IPS-18a (cell line): ENCODE results near the gene MCM9.

Source experiments
- H3K27ac ChIP-seq: one replicate; pipeline ENCODE4 v1.5.1; 2013; ENCODE audit warnings: low read length
- H3K27me3 ChIP-seq: one replicate; pipeline ENCODE4 v1.6.1; 2013; ENCODE audit warnings: mild to moderate bottlenecking, low read length; ENCODE audit not compliant: control insufficient read depth, insufficient read depth
- H3K36me3 ChIP-seq: one replicate; pipeline ENCODE4 v1.6.1; 2013; ENCODE audit warnings: low read depth, low read length; ENCODE audit not compliant: control insufficient read depth
- H3K4me1 ChIP-seq: one replicate; pipeline ENCODE4 v1.6.1; 2013; ENCODE audit warnings: low read depth, low read length; ENCODE audit not compliant: control insufficient read depth
- H3K4me3 ChIP-seq: one replicate; pipeline ENCODE4 v1.5.1; 2013; ENCODE audit warnings: low read length
- H3K9ac ChIP-seq: one replicate; pipeline ENCODE4 v1.6.1; 2013; ENCODE audit warnings: mild to moderate bottlenecking, low read length, moderate library complexity
- H3K9me3 ChIP-seq: one replicate; pipeline ENCODE4 v1.6.1; 2013; ENCODE audit warnings: low read depth, low read length; ENCODE audit not compliant: control insufficient read depth

The MCM9 gene

GRCh38 chr6:118892355-118892991 is 42.5 kb downstream of the MCM9 start:
- H3K4me3 ChIP-seq, result peak overlapping the region; percentile 68
- H3K9me3 ChIP-seq, result no peaks in the 10 kb centered on the region
- no peak overlapping the region for H3K27ac ChIP-seq
- no peaks in the 10 kb centered on the region for H3K27me3 ChIP-seq
- peaks cover 21% of the 10 kb centered on the region for H3K4me1 ChIP-seq
- no peaks in the 10 kb centered on the region for H3K36me3 ChIP-seq
- peak overlapping the region; percentile 85 for H3K9ac ChIP-seq

GRCh38 chr6:118890997-118891790 is 43.8 kb downstream of the MCM9 start:
- H3K27ac ChIP-seq, result no peak overlapping the region
- H3K36me3 ChIP-seq, result no peaks in the 10 kb centered on the region
- no peak overlapping the region for H3K9ac ChIP-seq
- no peaks in the 10 kb centered on the region for H3K9me3 ChIP-seq
- peaks cover 18% of the 10 kb centered on the region for H3K4me1 ChIP-seq
- H3K4me3 ChIP-seq, result no peak overlapping the region
- H3K27me3 ChIP-seq, result no peaks in the 10 kb centered on the region

GRCh38 chr6:118889163-118889562 is 45.8 kb downstream of the MCM9 start:
- Histone ChIP-seq H3K4me3 (no peak overlapping the region), H3K9me3 (no peaks in the 10 kb centered on the region), H3K36me3 (no peaks in the 10 kb centered on the region), H3K9ac (no peak overlapping the region), H3K27ac (no peak overlapping the region), H3K27me3 (no peaks in the 10 kb centered on the region), H3K4me1 (peaks cover 14% of the 10 kb centered on the region)

- H3K4me3 ChIP-seq, result no peak overlapping the region
- no peak overlapping the region for H3K27ac ChIP-seq
- H3K4me1 ChIP-seq, result peaks cover 17% of the 10 kb centered on the region
- no peaks in the 10 kb centered on the region for H3K27me3 ChIP-seq
- no peak overlapping the region for H3K9ac ChIP-seq
- H3K9me3 ChIP-seq, result no peaks in the 10 kb centered on the region
- H3K36me3 ChIP-seq, result no peaks in the 10 kb centered on the region
Measured at GRCh38 chr6:118886641-118887040, 48.3 kb downstream of the MCM9 start.

- Histone ChIP-seq H3K4me1 (peaks cover 10% of the 10 kb centered on the region), H3K9me3 (no peaks in the 10 kb centered on the region), H3K4me3 (no peak overlapping the region), H3K27me3 (no peaks in the 10 kb centered on the region), H3K27ac (peak overlapping the region; percentile 30), H3K36me3 (no peaks in the 10 kb centered on the region), H3K9ac (no peak overlapping the region)
Measured at GRCh38 chr6:118882314-118882905, 52.5 kb downstream of the MCM9 start.

GRCh38 chr6:118881440-118882313 is 53.3 kb downstream of the MCM9 start:
- no peaks in the 10 kb centered on the region for H3K27me3 ChIP-seq
- H3K36me3 ChIP-seq, result no peaks in the 10 kb centered on the region
- H3K9ac ChIP-seq, result no peak overlapping the region
- peaks cover 10% of the 10 kb centered on the region for H3K4me1 ChIP-seq
- peak overlapping the region; percentile 30 for H3K27ac ChIP-seq
- no peak overlapping the region for H3K4me3 ChIP-seq
- H3K9me3 ChIP-seq, result no peaks in the 10 kb centered on the region

- Histone ChIP-seq H3K9ac (no peak overlapping the region), H3K27me3 (no peaks in the 10 kb centered on the region), H3K36me3 (no peaks in the 10 kb centered on the region), H3K9me3 (no peaks in the 10 kb centered on the region), H3K4me1 (peaks cover 10% of the 10 kb centered on the region), H3K27ac (no peak overlapping the region), H3K4me3 (no peak overlapping the region)
Measured at GRCh38 chr6:118877806-118878205, 57.2 kb downstream of the MCM9 start.

- Histone ChIP-seq H3K27me3 (no peaks in the 10 kb centered on the region), H3K4me1 (peaks cover 2% of the 10 kb centered on the region), H3K36me3 (no peaks in the 10 kb centered on the region), H3K4me3 (no peak overlapping the region), H3K9ac (no peak overlapping the region), H3K27ac (no peak overlapping the region), H3K9me3 (no peaks in the 10 kb centered on the region)
Measured at GRCh38 chr6:118876814-118877213, 58.1 kb downstream of the MCM9 start.

GRCh38 chr6:118876198-118876597 is 58.8 kb downstream of the MCM9 start:
- Histone ChIP-seq H3K4me1 (no peaks in the 10 kb centered on the region), H3K4me3 (no peak overlapping the region), H3K9me3 (no peaks in the 10 kb centered on the region), H3K36me3 (no peaks in the 10 kb centered on the region), H3K9ac (no peak overlapping the region), H3K27ac (no peak overlapping the region), H3K27me3 (no peaks in the 10 kb centered on the region)

- Histone ChIP-seq H3K4me1 (no peaks in the 10 kb centered on the region), H3K9ac (no peak overlapping the region), H3K4me3 (no peak overlapping the region), H3K27me3 (no peaks in the 10 kb centered on the region), H3K9me3 (no peaks in the 10 kb centered on the region), H3K27ac (no peak overlapping the region), H3K36me3 (no peaks in the 10 kb centered on the region)
Measured at GRCh38 chr6:118875672-118876071, 59.3 kb downstream of the MCM9 start.

GRCh38 chr6:118873239-118873638 is 61.7 kb downstream of the MCM9 start:
- H3K4me1 ChIP-seq, result no peaks in the 10 kb centered on the region
- no peaks in the 10 kb centered on the region for H3K27me3 ChIP-seq
- no peaks in the 10 kb centered on the region for H3K9me3 ChIP-seq
- H3K36me3 ChIP-seq, result no peaks in the 10 kb centered on the region
- no peak overlapping the region for H3K4me3 ChIP-seq
- H3K9ac ChIP-seq, result no peak overlapping the region
- H3K27ac ChIP-seq, result no peak overlapping the region
